HG03565 (cell line): ENCODE results near the gene NPTXR.

Experiments
- ATAC-seq: cut with Tn5 transposase; IDR thresholded peaks from one replicate; pipeline ENCODE4 v1.9.1; 2021; ENCODE audit warnings: mild to moderate bottlenecking, moderate library complexity; ENCODE audit not compliant: unreplicated experiment

The NPTXR gene

GRCh38 chr22:38799265-38800002 is 44.4 kb downstream of the NPTXR start:
- no peak for ATAC-seq

- ATAC-seq = no peak
These were observed 45.3 kb downstream of the NPTXR start for GRCh38 chr22:38798496-38798895.

GRCh38 chr22:38796262-38796957 is 47.4 kb downstream of the NPTXR start:
- no peak for ATAC-seq

- no peak for ATAC-seq
These were observed 48.3 kb downstream of the NPTXR start for GRCh38 chr22:38795569-38795968.

- ATAC-seq = peak; percentile 92
These were observed 49.9 kb downstream of the NPTXR start, which contains the start of gene DNAL4 for GRCh38 chr22:38793721-38794466. TSS of gene DNAL4 (minus strand) at chr22:38794143. CDS start at chr22:38782731, 11,412 bp downstream.

- no peak for ATAC-seq
These were observed 50.5 kb downstream of the NPTXR start for GRCh38 chr22:38793317-38793716.

- ATAC-seq = no peak
These were observed 51.0 kb downstream of the NPTXR start for GRCh38 chr22:38792833-38793232.

GRCh38 chr22:38789606-38790005 is 54.2 kb downstream of the NPTXR start:
- ATAC-seq = no peak

- no peak for ATAC-seq
These were observed 55.0 kb downstream of the NPTXR start for GRCh38 chr22:38788846-38789245.

GRCh38 chr22:38788021-38788816 is 55.6 kb downstream of the NPTXR start:
- no peak for ATAC-seq

- ATAC-seq = no peak
These were observed 57.2 kb downstream of the NPTXR start for GRCh38 chr22:38786631-38787030.

GRCh38 chr22:38784856-38785255 is 59.0 kb downstream of the NPTXR start:
- ATAC-seq = no peak

GRCh38 chr22:38784035-38784434 is 59.8 kb downstream of the NPTXR start:
- ATAC-seq = no peak

- no peak for ATAC-seq
These were observed 60.7 kb downstream of the NPTXR start for GRCh38 chr22:38783095-38783615.

- ATAC-seq = no peak
These were observed 61.3 kb downstream of the NPTXR start for GRCh38 chr22:38782402-38783094.

- ATAC-seq = no peak
These were observed 62.8 kb downstream of the NPTXR start for GRCh38 chr22:38781033-38781432.

GRCh38 chr22:38777087-38777671 is 66.6 kb downstream of the NPTXR start:
- ATAC-seq = no peak

GRCh38 chr22:38776086-38776485 is 67.7 kb downstream of the NPTXR start:
- ATAC-seq = no peak

GRCh38 chr22:38775656-38776055 is 68.2 kb downstream of the NPTXR start:
- ATAC-seq = no peak
